ENCODE data around the gene NDUFS3.

NDUFS3 gene

DNA sequence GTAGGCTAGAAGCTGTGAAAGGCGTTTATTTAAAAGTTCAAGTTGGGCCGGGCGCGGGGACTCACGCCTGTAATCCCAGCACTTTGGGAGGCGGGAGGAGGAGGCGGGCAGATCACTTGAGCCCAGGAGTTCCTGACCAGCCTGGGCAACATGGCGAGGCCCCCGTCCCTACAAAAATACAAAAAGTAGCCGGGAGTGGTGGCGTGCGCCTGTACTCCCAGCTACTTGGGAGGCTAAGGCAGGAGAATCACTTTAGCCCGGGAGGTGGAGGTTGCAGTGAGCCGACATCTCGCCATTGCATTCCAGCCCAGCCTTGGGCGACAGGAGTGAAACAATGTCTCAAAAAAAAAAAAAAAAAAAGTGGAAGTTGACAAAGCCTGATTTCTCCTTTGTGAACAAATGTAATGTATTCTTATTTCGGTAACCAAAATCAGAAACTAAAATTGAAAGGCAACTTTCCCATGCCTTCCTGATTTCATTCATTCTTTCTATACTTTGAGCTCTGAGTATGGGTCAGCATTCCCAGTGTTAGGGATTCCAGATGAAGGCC is 12.7 kb upstream of the NDUFS3 start:
- H3K4me3 ChIP-seq (ENCODE audit: low read depth, low read length) = peak overlapping the region; percentile 88
- TF ChIP-seq MAX (IDR thresholded peaks at IDR 0.05; ENCODE audit: low read depth, low read length) (no peak), MYC (IDR thresholded peaks at IDR 0.05; ENCODE audit: low read depth, low read length) (no peak), POLR2A (IDR thresholded peaks at IDR 0.05; ENCODE audit: extremely low read depth, insufficient read length) (no peak)
- TF ChIP-seq, protein P1, sequence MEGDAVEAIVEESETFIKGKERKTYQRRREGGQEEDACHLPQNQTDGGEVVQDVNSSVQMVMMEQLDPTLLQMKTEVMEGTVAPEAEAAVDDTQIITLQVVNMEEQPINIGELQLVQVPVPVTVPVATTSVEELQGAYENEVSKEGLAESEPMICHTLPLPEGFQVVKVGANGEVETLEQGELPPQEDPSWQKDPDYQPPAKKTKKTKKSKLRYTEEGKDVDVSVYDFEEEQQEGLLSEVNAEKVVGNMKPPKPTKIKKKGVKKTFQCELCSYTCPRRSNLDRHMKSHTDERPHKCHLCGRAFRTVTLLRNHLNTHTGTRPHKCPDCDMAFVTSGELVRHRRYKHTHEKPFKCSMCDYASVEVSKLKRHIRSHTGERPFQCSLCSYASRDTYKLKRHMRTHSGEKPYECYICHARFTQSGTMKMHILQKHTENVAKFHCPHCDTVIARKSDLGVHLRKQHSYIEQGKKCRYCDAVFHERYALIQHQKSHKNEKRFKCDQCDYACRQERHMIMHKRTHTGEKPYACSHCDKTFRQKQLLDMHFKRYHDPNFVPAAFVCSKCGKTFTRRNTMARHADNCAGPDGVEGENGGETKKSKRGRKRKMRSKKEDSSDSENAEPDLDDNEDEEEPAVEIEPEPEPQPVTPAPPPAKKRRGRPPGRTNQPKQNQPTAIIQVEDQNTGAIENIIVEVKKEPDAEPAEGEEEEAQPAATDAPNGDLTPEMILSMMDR (IDR thresholded peaks at IDR 0.05; ENCODE audit: low read depth, low read length) = no peak
- peak; percentile 46 for DNase-seq (ENCODE audit: low read depth)

- no peak overlapping the region for H3K4me3 ChIP-seq (ENCODE audit: low read depth, low read length)
- no peak for DNase-seq (ENCODE audit: low read depth)
- TF ChIP-seq POLR2A (IDR thresholded peaks at IDR 0.05; ENCODE audit: extremely low read depth, insufficient read length) (no peak), MAX (IDR thresholded peaks at IDR 0.05; ENCODE audit: low read depth, low read length) (no peak), MYC (IDR thresholded peaks at IDR 0.05; ENCODE audit: low read depth, low read length) (no peak)
- TF ChIP-seq, protein P1 (IDR thresholded peaks at IDR 0.05; ENCODE audit: low read depth, low read length) = no peak
Measured at GRCh38 chr11:47569646-47570045, 9.2 kb upstream of the NDUFS3 start.

DNA sequence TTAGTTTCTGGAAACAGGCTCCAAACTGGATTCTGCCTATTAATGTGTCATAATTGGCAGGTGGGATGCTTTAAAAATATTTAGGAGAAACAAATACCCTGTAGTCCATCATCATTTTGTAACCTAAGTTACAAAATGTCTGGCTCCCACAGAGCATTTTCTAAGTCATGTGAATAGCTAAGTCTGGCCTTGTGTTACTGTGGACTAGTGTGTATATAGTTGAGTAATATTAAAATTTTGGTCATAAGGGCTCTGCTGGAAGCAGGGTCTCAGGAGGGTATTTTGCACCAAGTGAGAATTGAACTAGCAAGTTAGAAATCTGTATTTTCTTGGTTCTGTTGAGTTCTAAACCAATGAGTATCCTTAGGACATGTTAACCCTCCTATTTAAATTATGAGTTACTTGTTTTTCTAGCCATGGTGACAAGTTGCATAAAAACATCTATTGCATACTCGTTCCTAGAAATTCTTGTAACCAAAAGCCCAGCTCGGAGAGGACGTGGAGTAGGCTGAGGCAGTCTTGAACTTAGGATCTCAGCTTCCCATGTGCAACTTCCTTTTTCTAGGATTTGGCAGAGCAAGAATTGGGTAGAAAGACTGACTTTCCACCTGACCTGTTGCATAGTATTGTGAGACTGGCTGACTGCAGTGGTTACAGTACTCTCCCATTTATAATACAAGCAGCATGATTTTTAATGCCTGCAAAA is 8.1 kb upstream of the NDUFS3 start:
- DNase-seq (ENCODE audit: low read depth) = no peak
- no peak overlapping the region for H3K4me3 ChIP-seq (ENCODE audit: low read depth, low read length)

GRCh38 chr11:47571357-47571729 is 7.5 kb upstream of the NDUFS3 start:
- DNase-seq (ENCODE audit: low read depth) = no peak
- TF ChIP-seq, protein P1 (IDR thresholded peaks at IDR 0.05; ENCODE audit: low read depth, low read length) = no peak
- TF ChIP-seq MYC (IDR thresholded peaks at IDR 0.05; ENCODE audit: low read depth, low read length) = no peak
- TF ChIP-seq POLR2A (IDR thresholded peaks at IDR 0.05; ENCODE audit: extremely low read depth, insufficient read length) = no peak
- TF ChIP-seq MAX (IDR thresholded peaks at IDR 0.05; ENCODE audit: low read depth, low read length) = no peak
- no peak overlapping the region for H3K4me3 ChIP-seq (ENCODE audit: low read depth, low read length)

More for the DNA sequence above, 8.1 kb upstream of the NDUFS3 start:
- TF ChIP-seq MAX (IDR thresholded peaks at IDR 0.05; ENCODE audit: low read depth, low read length) (no peak), MYC (IDR thresholded peaks at IDR 0.05; ENCODE audit: low read depth, low read length) (no peak), POLR2A (IDR thresholded peaks at IDR 0.05; ENCODE audit: extremely low read depth, insufficient read length) (no peak)

DNA sequence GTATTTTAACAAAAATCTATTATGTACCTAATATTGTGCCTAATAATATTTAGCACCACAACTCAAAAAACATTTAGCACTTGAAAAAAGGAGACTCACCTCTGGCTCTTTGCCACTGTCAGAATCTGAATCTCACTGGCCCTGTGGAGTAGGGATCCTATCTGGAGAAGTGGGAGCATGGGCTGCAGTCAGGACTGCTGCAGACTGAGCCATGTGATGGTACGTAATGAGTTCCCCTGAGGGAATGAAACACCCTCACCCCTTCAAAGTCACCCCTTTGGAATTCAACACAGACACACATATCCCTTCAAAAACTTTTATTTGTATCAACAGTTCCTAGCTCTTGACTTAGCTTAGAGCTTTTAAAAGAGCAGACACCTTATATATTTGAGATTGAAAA is 7.0 kb upstream of the NDUFS3 start:
- no peak overlapping the region for H3K4me3 ChIP-seq (ENCODE audit: low read depth, low read length)
- no peak for DNase-seq (ENCODE audit: low read depth)
- TF ChIP-seq, protein P1 (IDR thresholded peaks at IDR 0.05; ENCODE audit: low read depth, low read length) = no peak
- TF ChIP-seq POLR2A (IDR thresholded peaks at IDR 0.05; ENCODE audit: extremely low read depth, insufficient read length) (no peak), MAX (IDR thresholded peaks at IDR 0.05; ENCODE audit: low read depth, low read length) (no peak), MYC (IDR thresholded peaks at IDR 0.05; ENCODE audit: low read depth, low read length) (no peak)

DNA sequence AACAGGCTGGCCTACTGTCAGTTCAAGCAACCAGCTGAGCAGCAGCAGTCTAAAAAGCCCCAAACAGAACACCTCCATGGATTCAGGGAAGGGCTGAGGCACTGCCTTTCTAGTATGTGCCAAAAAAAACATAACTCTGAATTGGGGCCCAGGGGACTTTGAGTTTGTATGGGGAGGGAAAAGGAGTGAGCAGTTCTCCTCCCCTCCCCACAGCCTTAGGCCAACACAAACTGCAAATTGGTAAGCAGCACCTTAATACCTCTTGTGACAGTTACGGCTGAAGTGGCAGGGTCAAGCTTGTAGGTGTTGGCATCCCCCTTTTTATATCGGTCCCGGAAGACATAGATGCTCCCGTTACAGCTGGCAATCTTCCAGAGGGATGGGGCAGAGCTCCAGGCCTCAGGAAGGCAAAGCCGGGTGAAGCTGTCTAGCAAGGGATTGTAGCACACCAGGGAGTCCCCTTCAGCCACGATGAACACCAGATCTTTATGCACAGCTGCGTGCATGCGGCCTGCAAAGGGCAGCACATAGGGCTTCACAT is 6.1 kb upstream of the NDUFS3 start:
- TF ChIP-seq MAX (IDR thresholded peaks at IDR 0.05; ENCODE audit: low read depth, low read length) (no peak), MYC (IDR thresholded peaks at IDR 0.05; ENCODE audit: low read depth, low read length) (no peak), POLR2A (IDR thresholded peaks at IDR 0.05; ENCODE audit: extremely low read depth, insufficient read length) (no peak)
- TF ChIP-seq, protein P1 (IDR thresholded peaks at IDR 0.05; ENCODE audit: low read depth, low read length) = no peak
- DNase-seq (ENCODE audit: low read depth) = no peak
- no peak overlapping the region for H3K4me3 ChIP-seq (ENCODE audit: low read depth, low read length)
